NCI-H128 (cell line): ENCODE data around the gene ST7L.
"Not testable (repeated sequence)": the region's sequence is repeated elsewhere in the genome, so short reads cannot be mapped to it uniquely, and the experiment has no call there.

ENCODE experiments used
- DNase-seq: peaks from one replicate; lab custom pipeline; 2025; ENCODE audit not compliant: unreplicated experiment; lab: John Stamatoyannopoulos, UW

Gene ST7L

DNA sequence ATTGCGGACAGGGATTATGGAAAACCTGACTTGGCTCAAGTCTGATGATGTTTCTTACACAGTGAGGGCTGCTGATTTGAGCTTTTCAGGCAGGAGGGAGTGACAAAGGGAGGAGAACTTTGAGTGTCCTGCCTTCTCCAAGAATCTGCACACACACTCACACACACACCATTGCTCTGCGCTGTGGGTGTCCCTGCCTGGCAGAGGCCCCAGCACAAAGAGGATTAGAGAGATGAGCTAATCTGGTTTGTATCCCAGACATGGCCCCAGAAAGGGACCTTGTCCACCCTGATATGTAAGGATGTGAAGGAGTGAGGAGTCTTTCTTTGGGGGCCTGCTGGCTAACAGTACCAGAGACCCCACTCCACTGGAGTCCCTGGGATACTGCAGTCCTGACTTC lies 116.1 kb downstream of the ST7L start:
- DNase-seq: no peak

DNA sequence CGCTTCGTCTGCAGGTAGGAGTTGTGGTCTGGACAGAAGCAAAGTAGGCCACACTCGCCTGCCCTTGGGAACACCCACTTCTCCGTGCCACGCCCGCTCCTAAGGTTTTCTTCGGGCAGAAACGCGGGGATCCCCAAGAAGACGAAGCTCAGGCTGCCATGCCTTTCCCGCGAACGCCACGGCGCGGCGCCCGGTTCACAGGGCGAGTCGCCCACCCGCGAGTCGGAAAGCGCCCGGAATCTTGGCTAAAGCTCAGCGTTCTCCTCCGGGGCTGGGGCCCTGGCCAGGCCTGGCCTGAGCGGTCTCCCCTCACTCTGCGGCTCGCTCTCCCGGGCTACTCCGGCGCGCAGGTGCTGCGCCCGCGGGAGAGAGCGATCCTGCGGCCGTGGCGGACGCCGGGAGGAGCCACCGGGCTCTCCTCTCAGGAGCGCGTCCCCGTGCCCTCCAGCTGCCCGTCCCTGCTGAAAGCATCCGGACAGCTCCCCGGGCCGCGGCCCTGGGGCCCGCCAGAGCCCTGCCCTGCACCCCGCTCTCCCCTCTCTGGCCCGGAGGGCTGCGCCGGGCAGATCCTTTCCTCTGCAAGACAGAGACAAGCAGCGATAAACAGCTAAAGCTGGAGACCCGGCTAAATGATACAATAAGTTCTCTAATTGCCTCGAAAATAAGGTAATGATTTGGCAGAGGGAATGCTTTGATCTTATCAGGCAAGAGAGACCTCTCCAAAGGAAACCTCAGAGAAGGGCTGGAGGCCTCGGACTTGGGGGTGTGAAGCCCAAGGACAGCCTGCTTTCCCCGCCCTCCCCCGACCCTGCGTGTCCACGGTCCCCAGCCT lies 116.9 kb downstream of the ST7L start:
- DNase-seq: no peak

DNA sequence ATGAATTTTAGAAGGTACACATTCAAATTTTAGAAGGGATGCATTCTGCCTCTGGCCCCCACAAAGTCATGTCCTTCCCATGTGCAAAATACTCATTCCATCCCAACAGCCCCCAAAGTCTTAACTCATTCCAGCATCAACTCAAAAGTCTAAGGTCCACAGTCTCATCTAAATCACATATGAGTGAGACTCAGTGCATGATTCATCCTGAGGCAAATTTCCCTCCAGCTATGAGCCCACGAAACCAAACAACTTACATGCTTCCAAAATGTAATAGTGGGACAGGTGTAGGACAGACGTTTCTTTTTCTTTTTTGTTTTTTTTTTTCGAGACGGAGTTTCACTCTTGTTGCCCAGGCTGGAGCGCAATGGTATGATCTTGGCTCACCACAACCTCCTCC lies 122.7 kb downstream of the ST7L start:
- no peak for DNase-seq

DNA sequence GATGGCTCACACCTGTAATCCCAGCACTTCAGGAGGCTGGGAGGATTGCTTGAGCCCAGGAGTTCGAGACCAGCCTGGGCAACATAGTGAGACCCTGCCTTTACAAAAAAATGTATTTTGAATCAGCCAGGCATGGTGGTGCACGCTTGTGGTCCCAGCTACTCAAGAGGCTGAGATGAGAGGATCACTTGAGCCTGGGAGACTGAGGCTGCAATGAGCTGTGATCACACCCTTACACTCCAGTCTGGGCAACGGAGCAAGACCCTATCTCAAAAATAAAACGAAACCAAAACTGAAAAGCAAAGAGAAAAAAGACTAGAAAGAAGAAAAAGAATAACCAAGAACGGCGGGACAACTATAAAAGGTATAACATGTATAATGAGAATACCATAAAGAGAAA lies 125.6 kb downstream of the ST7L start:
- no peak for DNase-seq

DNA sequence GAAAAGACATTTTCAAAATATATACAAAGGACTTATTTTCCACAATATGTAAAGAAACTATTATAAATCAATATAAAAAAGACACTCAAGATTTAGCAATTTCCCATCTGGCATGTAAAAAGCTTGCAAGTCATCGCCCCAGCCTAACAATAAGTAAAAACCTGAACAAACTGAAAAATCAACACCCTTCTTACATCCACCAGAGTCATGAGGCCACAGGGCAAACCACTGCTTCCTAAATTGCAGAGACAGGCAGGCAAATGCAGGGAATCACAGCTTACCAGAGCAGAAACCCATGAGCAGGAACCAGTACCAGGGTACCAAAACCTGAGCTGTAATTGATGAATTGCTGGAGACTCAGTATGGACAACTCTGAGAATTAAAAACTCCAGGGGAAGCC lies 126.9 kb downstream of the ST7L start:
- no peak for DNase-seq

DNA sequence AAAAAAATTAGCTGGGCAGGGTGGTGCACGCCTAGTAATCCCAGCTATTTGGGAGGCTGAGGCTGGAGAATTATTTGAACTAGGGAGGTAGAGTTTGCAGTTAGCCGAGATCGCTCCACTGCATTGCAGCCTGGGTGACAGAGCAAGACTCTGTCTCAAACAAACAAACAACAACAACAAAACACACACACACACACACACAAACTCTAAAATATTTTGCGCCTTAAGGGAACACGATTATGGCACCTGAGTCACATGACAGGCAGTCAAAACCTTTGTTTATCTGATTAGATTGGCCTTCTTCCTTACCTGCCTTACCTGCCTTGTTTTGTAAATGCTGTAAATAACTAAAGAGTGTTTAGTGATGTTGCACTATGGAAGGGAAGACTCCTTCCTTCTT lies 130.8 kb downstream of the ST7L start:
- no peak for DNase-seq

DNA sequence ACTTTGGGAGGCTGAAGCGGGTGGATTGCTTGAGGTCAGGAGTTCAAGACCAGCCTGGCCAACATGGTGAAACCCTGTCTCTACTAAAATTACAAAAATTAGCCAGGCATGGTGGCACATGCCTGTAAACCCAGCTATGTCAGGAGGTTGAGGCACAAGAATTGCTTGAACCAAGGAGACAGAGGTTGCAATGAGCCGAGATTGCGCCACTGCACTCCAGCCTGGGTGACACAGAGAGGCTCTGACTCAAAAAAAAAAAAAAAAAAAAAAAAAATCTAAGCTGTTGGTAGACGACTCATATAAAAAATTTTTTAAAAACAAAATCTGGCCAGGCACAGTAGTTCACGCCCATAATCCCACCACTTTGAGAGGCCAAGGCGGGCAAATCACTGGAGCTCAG lies 131.3 kb downstream of the ST7L start:
- not testable (repeated sequence) for DNase-seq

DNA sequence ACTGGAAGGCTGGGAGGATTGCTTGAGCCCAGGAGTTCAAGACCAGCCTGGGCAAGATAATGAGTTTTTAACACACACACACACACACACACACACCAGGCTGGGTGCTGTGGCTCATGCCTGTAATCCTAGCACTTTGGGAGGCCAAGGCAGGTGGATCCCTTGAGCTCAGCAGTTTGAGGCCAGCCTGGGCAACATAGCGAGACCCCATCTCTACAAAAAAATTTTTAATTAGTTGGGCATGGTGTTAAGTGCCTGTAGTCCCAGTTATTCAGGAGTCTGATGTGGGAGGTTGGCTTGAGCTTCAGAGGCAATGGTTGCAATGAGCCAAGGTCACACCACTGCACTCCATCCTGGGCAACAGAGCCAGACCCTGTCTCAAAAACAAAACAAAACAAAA lies 132.9 kb downstream of the ST7L start:
- DNase-seq: not testable (repeated sequence)

DNA sequence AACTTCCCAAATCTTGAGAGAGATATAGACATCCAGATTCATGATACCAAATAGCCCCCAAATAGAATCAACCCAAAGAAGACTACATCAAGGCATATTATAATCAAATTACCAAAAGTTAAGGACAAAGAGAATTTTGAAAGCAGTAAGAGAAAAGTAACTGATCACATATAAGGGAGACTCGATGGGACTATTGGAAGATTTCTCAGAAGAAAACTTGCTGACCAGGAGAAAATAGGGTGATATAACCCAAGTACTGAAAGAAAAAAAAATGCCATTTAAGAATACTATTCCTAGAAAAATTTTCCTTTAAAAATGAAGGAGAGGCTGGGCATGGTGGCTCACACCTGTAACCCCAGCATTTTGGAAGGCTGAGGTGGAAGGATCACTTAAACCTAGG lies 140.6 kb downstream of the ST7L start:
- DNase-seq: no peak

DNA sequence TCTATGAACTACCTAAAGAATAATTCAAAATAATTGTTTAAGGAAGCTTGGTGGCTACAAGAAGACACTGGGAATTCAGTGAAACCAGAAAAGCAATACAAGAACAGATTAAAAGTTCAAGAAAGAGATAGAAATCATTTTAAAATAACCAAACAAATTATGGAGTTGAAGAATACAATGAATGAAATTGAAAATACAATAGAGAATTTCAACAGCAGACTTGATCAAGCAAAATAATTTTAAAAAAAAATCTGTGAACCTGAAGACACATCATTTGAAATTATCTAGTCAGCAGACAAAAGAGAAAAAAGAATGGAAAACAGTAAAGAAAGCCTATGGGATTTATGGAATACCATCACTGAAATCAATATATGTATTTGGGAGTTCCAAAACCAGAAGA lies 141.4 kb downstream of the ST7L start:
- DNase-seq: no peak
